ENCODE data around the gene SARDH. TPM values are rescaled to one million over a fixed set of nuclear protein-coding genes. Genes with fewer than 3 reads are reported as not detected.

Gene SARDH
- total and polyA plus RNA-seq, 2 of the 13 experiments (the other 11 are each of a cell fraction or from before 2014, with no cell fraction given), result 11.6 to 34.9 TPM

DNA sequence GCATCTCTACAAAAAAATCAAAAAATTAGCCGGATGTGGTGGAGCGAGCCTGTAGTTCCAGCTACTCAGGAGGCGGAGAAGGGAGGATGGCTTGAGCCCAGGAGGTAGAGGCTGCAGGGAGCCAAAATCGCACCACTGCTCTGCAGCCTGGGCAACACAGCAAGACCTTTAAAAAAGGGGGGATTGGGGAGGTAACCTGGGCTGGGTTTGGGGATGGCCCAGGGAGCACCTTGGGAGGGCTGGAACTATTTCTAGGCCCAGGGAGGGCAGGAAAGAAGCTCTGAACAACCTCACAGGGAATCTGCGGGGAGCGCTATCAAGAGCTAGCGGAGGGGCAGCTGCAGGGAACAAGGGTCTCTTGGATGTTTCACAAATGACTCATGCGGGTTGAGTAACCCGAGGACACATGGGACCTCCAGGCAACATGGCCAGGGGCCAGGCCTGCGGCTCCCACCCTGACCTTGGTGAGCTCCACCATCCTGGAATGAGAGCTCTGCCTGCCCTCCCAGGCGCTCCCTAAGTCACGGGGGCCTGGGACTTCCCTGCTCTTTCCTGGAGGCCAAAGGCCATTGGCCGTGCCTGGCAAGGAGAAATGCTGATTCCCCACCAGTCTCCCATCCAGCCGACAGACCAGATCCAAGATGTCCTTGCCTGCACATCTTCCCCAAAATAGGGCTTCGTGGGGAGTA lies 23.4 kb downstream of the SARDH start (continued):
- TF ChIP-seq ZNF784 (CRISPR knock-in tag; IDR thresholded peaks at IDR 0.05; ENCODE audit: borderline replicate concordance) (no peak), PTBP1 (IDR thresholded peaks at IDR 0.05; ENCODE audit: low read depth, low read length, poor library complexity, severe bottlenecking) (no peak), ZNF18 (CRISPR knock-in tag; IDR thresholded peaks at IDR 0.05; ENCODE audit: insufficient replicate concordance) (peak; percentile 42), PCBP1 (IDR thresholded peaks at IDR 0.05; ENCODE audit: borderline replicate concordance, low read depth, low read length) (no peak), SALL1 (CRISPR knock-in tag; IDR thresholded peaks at IDR 0.05) (peak; percentile 92), DNMT1 (CRISPR knock-in tag; IDR thresholded peaks at IDR 0.05) (no peak), CENPT (CRISPR knock-in tag; IDR thresholded peaks at IDR 0.05; ENCODE audit: low read depth) (0 out of 2 replicates have a peak, but pooled peaks have one; percentile 59), DNMT3B (CRISPR knock-in tag; conservative IDR thresholded peaks at IDR 0.05) (no peak), IRF1 (CRISPR knock-in tag; IDR thresholded peaks at IDR 0.05; ENCODE audit: low read depth) (no peak), ZNF703 (CRISPR knock-in tag; IDR thresholded peaks at IDR 0.05; ENCODE audit: borderline replicate concordance) (no peak), CREM (IDR thresholded peaks at IDR 0.05) (peak; percentile 58; the same call in 1 of the 2 replicates), CREM (CRISPR knock-in tag; IDR thresholded peaks at IDR 0.05) (no peak)
- TF ChIP-seq, protein P1, sequence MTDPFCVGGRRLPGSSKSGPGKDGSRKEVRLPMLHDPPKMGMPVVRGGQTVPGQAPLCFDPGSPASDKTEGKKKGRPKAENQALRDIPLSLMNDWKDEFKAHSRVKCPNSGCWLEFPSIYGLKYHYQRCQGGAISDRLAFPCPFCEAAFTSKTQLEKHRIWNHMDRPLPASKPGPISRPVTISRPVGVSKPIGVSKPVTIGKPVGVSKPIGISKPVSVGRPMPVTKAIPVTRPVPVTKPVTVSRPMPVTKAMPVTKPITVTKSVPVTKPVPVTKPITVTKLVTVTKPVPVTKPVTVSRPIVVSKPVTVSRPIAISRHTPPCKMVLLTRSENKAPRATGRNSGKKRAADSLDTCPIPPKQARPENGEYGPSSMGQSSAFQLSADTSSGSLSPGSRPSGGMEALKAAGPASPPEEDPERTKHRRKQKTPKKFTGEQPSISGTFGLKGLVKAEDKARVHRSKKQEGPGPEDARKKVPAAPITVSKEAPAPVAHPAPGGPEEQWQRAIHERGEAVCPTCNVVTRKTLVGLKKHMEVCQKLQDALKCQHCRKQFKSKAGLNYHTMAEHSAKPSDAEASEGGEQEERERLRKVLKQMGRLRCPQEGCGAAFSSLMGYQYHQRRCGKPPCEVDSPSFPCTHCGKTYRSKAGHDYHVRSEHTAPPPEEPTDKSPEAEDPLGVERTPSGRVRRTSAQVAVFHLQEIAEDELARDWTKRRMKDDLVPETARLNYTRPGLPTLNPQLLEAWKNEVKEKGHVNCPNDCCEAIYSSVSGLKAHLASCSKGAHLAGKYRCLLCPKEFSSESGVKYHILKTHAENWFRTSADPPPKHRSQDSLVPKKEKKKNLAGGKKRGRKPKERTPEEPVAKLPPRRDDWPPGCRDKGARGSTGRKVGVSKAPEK (CRISPR knock-in tag; IDR thresholded peaks at IDR 0.05; ENCODE audit: borderline replicate concordance), result no peak; the same call in 1 of the 2 replicates
- TF ChIP-seq, protein P2, sequence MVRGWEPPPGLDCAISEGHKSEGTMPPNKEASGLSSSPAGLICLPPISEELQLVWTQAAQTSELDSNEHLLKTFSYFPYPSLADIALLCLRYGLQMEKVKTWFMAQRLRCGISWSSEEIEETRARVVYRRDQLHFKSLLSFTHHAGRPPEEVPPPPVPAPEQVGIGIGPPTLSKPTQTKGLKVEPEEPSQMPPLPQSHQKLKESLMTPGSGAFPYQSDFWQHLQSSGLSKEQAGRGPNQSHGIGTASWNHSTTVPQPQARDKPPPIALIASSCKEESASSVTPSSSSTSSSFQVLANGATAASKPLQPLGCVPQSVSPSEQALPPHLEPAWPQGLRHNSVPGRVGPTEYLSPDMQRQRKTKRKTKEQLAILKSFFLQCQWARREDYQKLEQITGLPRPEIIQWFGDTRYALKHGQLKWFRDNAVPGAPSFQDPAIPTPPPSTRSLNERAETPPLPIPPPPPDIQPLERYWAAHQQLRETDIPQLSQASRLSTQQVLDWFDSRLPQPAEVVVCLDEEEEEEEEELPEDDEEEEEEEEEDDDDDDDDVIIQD (CRISPR knock-in tag; IDR thresholded peaks at IDR 0.05; ENCODE audit: low read depth), result 0 out of 2 replicates have a peak, but pooled peaks have one; percentile 40
- TF ChIP-seq, protein P3, sequence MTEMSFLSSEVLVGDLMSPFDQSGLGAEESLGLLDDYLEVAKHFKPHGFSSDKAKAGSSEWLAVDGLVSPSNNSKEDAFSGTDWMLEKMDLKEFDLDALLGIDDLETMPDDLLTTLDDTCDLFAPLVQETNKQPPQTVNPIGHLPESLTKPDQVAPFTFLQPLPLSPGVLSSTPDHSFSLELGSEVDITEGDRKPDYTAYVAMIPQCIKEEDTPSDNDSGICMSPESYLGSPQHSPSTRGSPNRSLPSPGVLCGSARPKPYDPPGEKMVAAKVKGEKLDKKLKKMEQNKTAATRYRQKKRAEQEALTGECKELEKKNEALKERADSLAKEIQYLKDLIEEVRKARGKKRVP (CRISPR knock-in tag; IDR thresholded peaks at IDR 0.05), result no peak
